Muscle layer of duodenum (tissue), 2 donors: Measurements from ENCODE around the gene RHOJ.

Experiments used
- H3K27ac ChIP-seq: one replicate; pipeline ENCODE4 v1.7.0; 2013; ENCODE audit warnings: mild to moderate bottlenecking, low read length
- H3K27me3 ChIP-seq: one replicate; pipeline ENCODE4 v1.7.0; 2013; ENCODE audit warnings: low read depth, mild to moderate bottlenecking, control low read depth, low read length
- H3K36me3 ChIP-seq, 2 donors: one replicate each; pipeline ENCODE4 v1.7.0; 2013; ENCODE audit warnings: low read length in 2 of 2, control low read depth in 1 of 2, mild to moderate bottlenecking in 1 of 2; ENCODE audit not compliant: insufficient read depth in 2 of 2, control insufficient read depth in 1 of 2
- H3K4me1 ChIP-seq, 2 donors: one replicate each; pipeline ENCODE4 v1.7.0; 2013; ENCODE audit warnings: low read length in 2 of 2, mild to moderate bottlenecking in 2 of 2, control low read depth in 1 of 2, moderate library complexity in 1 of 2; ENCODE audit not compliant: insufficient read depth in 2 of 2, control insufficient read depth in 1 of 2
- H3K4me3 ChIP-seq, 2 donors: one replicate each; pipeline ENCODE4 v1.7.0; 2013; ENCODE audit warnings: low read length in 2 of 2, low read depth in 1 of 2, mild to moderate bottlenecking in 1 of 2
- H3K9me3 ChIP-seq, 2 donors: one replicate each; pipeline ENCODE4 v1.7.0; 2013; ENCODE audit warnings: low read length in 2 of 2, control low read depth in 1 of 2, mild to moderate bottlenecking in 1 of 2; ENCODE audit not compliant: control insufficient read depth in 1 of 2
- donor health status: healthy.

RHOJ gene

GRCh38 chr14:63180011-63180410 is 24.2 kb upstream of the RHOJ start:
- Histone ChIP-seq H3K27me3 (no peaks in the 10 kb centered on the region), H3K27ac (no peak overlapping the region), H3K4me3 (no peak overlapping the region), H3K4me1 (peaks cover 1 to 9% of the 10 kb centered on the region in 2 donors), H3K36me3 (no peaks in the 10 kb centered on the region), H3K9me3 (peaks cover 0 to 4% of the 10 kb centered on the region in 2 donors)

- Histone ChIP-seq H3K9me3 (peaks cover 0 to 4% of the 10 kb centered on the region in 2 donors), H3K27me3 (no peaks in the 10 kb centered on the region), H3K27ac (no peak overlapping the region), H3K36me3 (no peaks in the 10 kb centered on the region), H3K4me3 (no peak overlapping the region), H3K4me1 (peaks cover 0 to 7% of the 10 kb centered on the region in 2 donors)
These were observed 21.3 kb upstream of the RHOJ start for GRCh38 chr14:63182968-63183367.

GRCh38 chr14:63186453-63186852 is 17.8 kb upstream of the RHOJ start:
- H3K27ac ChIP-seq: no peak overlapping the region
- H3K4me3 ChIP-seq: no peak overlapping the region
- no peaks in the 10 kb centered on the region for H3K36me3 ChIP-seq
- H3K4me1 ChIP-seq: no peaks in the 10 kb centered on the region
- no peaks in the 10 kb centered on the region for H3K27me3 ChIP-seq
- H3K9me3 ChIP-seq: peaks cover 0 to 4% of the 10 kb centered on the region in 2 donors

GRCh38 chr14:63191211-63191610 is 13.0 kb upstream of the RHOJ start:
- H3K27ac ChIP-seq: no peak overlapping the region
- H3K4me1 ChIP-seq: no peaks in the 10 kb centered on the region
- H3K4me3 ChIP-seq: no peak overlapping the region
- H3K9me3 ChIP-seq: no peaks in the 10 kb centered on the region
- H3K27me3 ChIP-seq: no peaks in the 10 kb centered on the region
- H3K36me3 ChIP-seq: no peaks in the 10 kb centered on the region

- Histone ChIP-seq H3K4me1 (no peaks in the 10 kb centered on the region), H3K36me3 (no peaks in the 10 kb centered on the region), H3K27ac (no peak overlapping the region), H3K27me3 (no peaks in the 10 kb centered on the region), H3K9me3 (no peaks in the 10 kb centered on the region), H3K4me3 (no peak overlapping the region)
These were observed 12.2 kb upstream of the RHOJ start for GRCh38 chr14:63192085-63192484.

GRCh38 chr14:63193236-63193635 is 11.0 kb upstream of the RHOJ start:
- no peaks in the 10 kb centered on the region for H3K9me3 ChIP-seq
- no peaks in the 10 kb centered on the region for H3K27me3 ChIP-seq

GRCh38 chr14:63200035-63200740 is 4.1 kb upstream of the RHOJ start:
- H3K27me3 ChIP-seq: no peaks in the 10 kb centered on the region
- H3K9me3 ChIP-seq: no peaks in the 10 kb centered on the region
- no peak overlapping the region for H3K4me3 ChIP-seq
- H3K4me1 ChIP-seq: no peaks in the 10 kb centered on the region
- H3K27ac ChIP-seq: no peak overlapping the region
- H3K36me3 ChIP-seq: peaks cover 0 to 5% of the 10 kb centered on the region in 2 donors

More at GRCh38 chr14:63193236-63193635, 11.0 kb upstream of the RHOJ start:
- H3K27ac ChIP-seq: no peak overlapping the region
- no peaks in the 10 kb centered on the region for H3K36me3 ChIP-seq
- no peaks in the 10 kb centered on the region for H3K4me1 ChIP-seq
- H3K4me3 ChIP-seq: no peak overlapping the region

GRCh38 chr14:63200767-63201166 is 3.5 kb upstream of the RHOJ start:
- Histone ChIP-seq H3K27ac (no peak overlapping the region), H3K27me3 (no peaks in the 10 kb centered on the region)

GRCh38 chr14:63203015-63203414 is 1.2 kb upstream of the RHOJ start:
- no peaks in the 10 kb centered on the region for H3K9me3 ChIP-seq
- H3K4me3 ChIP-seq: no peak overlapping the region
- H3K27ac ChIP-seq: no peak overlapping the region
- peaks cover 0 to 5% of the 10 kb centered on the region in 2 donors for H3K36me3 ChIP-seq
- H3K4me1 ChIP-seq: peaks cover 0 to 7% of the 10 kb centered on the region in 2 donors
- H3K27me3 ChIP-seq: no peaks in the 10 kb centered on the region

More at GRCh38 chr14:63200767-63201166, 3.5 kb upstream of the RHOJ start:
- Histone ChIP-seq H3K36me3 (peaks cover 0 to 5% of the 10 kb centered on the region in 2 donors), H3K4me3 (no peak overlapping the region), H3K4me1 (no peaks in the 10 kb centered on the region), H3K9me3 (no peaks in the 10 kb centered on the region)

- peak overlapping the region; percentile 61 to 73 for H3K4me3 ChIP-seq
- no peaks in the 10 kb centered on the region for H3K9me3 ChIP-seq
- peak overlapping the region; percentile 98 for H3K27ac ChIP-seq
- H3K27me3 ChIP-seq: no peaks in the 10 kb centered on the region
- H3K4me1 ChIP-seq: peaks cover 0 to 7% of the 10 kb centered on the region in 2 donors
- H3K36me3 ChIP-seq: peaks cover 0 to 5% of the 10 kb centered on the region in 2 donors
These were observed 431 bp upstream of the RHOJ start for GRCh38 chr14:63203618-63204406.

GRCh38 chr14:63205044-63205575 is 867 bp downstream of the RHOJ start:
- H3K4me1 ChIP-seq: peaks cover 0 to 7% of the 10 kb centered on the region in 2 donors
- peaks cover 0 to 5% of the 10 kb centered on the region in 2 donors for H3K36me3 ChIP-seq
- peak overlapping the region; percentile 98 for H3K27ac ChIP-seq
- H3K4me3 ChIP-seq: peak overlapping the region; percentile 61 to 73
- H3K27me3 ChIP-seq: no peaks in the 10 kb centered on the region
- no peaks in the 10 kb centered on the region for H3K9me3 ChIP-seq
